ENCODE results near the gene CDH15.
A peak's percentile ranks its signal among the peaks of the same experiment; 100 is the strongest.

The CDH15 gene, protein sequence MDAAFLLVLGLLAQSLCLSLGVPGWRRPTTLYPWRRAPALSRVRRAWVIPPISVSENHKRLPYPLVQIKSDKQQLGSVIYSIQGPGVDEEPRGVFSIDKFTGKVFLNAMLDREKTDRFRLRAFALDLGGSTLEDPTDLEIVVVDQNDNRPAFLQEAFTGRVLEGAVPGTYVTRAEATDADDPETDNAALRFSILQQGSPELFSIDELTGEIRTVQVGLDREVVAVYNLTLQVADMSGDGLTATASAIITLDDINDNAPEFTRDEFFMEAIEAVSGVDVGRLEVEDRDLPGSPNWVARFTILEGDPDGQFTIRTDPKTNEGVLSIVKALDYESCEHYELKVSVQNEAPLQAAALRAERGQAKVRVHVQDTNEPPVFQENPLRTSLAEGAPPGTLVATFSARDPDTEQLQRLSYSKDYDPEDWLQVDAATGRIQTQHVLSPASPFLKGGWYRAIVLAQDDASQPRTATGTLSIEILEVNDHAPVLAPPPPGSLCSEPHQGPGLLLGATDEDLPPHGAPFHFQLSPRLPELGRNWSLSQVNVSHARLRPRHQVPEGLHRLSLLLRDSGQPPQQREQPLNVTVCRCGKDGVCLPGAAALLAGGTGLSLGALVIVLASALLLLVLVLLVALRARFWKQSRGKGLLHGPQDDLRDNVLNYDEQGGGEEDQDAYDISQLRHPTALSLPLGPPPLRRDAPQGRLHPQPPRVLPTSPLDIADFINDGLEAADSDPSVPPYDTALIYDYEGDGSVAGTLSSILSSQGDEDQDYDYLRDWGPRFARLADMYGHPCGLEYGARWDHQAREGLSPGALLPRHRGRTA

DNA sequence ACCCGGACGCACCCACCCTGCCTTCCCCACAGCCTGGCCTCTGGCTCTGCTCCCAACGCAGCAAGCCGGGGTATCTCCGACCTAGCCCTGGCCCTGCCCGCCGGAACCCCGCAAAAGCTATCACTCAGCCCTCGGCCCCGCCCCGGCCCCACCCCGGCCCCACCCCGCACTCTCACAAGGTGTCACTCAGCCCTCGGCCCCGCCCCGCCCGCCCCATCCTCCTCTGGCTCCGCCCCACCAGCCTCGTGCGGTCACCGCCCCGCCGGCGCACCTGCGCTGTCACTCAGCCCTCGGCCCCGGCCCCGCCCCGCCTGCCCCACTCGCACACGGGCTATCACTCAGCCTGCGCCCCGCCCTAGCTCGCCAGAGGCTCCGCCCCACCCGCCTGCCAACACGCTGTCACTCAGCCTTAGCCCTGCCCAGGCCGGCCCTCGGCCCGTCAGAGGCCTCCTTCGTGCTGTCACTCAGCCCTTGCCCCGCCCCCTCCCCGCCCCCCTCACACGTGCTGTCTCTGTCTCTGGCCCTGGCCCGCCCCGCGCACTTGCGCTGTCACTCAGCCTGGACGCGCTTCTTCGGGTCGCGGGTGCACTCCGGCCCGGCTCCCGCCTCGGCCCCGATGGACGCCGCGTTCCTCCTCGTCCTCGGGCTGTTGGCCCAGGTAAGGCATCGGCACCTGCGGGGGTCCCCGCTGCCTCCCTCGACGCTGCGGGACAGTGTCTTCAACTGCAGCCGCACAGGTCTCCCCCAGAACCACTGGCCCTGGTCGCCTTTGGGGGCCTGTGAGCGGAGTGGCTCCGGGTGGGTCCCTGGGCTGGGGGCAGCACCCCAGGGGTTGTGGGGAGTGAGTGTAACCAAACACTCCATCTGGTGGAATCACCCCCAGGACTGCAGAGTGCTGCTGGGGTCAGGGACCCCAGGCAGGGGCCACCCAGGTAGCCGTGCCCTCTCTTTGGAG, at the start of gene CDH15:
Gene CDH15, plus strand, starts transcription at position 533 of the 955 bp plus-strand sequence. Its CDS starts 84 bp downstream, at position 617.
- peak; percentile 28 for DNase-seq

DNA sequence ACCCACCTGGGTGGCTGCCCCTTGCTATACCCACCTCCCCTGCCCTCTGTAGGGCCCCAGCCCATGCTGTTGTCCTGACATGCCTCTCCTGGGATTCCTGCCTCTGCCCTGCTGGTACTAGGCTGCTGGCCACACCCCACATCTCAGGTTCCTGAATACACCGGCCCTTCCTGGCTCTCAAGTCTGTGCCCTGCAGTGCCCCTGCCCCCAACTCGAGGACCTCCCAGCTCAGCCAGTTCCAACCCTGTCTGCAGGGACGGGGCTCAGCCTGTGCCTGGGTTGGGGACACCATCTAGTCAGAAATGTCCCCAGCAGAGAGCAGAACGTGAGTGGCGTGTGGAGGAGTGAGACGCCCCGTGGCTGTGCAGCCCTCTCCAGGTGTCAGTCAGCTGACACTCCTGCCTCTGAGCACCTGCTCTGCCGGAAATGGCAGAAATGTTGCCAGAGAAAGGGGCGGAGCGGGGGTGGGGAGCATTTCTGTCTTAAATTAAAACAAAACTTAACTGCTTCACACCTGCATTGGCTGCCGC, 49.2 kb upstream of the CDH15 start:
- DNase-seq = no peak

DNA sequence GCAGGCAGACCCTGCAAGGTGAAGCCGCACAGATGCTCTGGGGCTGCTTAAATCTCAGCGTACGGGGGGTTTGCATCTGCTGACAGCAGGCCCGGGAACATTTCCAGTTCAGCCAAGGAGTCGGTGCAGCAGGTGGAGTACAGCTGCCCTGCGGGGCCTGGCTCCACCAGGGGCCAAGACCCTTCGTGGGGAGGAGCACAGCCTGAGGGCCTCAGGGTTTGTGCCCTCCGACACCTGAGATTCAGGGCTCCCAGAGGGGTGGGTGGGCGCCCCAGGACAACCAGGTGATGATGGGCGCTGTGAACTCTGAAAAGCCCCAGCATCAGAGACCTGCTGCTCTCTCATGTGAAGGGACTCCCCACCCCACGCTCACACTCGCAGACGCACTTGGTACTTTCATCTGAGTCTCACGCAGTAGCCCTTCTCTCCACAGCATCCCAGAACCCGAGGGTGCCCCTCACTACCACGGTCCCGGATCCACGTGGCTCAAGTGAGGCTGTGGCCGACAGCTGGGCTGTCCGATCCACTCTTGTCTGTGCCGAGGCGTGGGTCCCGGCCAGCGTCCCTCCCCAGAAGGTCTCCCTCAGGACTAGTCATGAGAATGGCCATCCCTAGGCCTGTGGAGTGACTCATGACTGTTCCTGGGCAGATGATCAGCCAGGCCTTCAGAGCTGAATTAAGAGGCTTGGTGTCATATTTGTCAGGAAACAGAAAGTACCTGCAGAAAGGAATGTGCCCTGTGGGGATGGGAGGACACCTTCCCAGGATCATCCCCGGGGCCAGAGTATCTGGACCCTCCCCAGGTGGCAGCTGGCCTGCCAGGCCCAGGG, 48.3 kb upstream of the CDH15 start:
- no peak for DNase-seq

DNA sequence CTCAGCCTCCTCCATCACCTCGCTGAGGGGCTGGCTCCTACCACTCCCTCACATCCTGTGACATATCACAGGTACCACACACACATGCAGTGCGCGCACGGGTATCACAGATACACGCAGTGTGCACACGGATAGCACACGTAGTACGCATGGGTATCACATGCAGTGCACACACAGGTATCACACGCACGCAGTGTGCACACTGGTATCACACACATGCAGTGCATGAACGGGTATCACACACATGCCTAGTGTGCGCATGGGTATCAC, 47.8 kb upstream of the CDH15 start:
- DNase-seq = no peak

DNA sequence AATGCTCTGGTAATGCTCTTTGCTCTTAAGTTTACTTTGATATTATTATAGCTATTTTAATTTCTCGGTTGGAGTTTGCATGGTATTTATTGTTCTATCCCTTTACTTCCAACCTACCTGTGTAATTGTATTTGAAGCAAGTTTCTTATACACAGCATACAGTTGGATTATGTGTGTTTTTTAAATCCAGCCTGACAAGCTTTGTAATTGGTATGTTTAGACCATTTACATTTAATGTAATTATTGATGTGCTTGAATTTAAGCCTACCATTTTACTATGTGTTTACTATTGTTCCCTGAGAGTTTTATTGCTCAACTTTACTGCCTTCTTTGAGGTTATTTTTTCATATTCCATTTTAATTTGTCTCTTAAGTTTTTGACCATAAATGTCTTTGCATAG, 42.2 kb upstream of the CDH15 start:
- DNase-seq = no peak

DNA sequence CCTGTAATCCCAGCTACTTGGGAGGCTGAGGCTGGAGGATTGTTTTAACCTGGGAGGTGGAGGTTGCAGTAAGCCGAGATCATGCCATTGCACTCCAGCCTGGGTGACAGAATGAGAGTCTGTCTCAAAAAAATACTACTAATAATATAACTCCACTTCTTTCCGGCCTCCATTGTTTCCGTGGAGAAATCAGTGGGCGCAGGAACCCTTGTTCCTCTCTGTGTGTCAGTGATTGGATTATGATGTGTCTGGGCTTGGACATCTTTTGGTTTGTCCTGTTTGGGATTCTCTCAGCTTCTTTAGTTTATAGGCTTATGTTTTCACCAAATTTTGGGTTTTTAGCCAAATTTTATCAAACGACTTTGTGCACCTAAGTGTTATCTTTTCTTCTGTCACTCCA, 41.1 kb upstream of the CDH15 start:
- DNase-seq = no peak

DNA sequence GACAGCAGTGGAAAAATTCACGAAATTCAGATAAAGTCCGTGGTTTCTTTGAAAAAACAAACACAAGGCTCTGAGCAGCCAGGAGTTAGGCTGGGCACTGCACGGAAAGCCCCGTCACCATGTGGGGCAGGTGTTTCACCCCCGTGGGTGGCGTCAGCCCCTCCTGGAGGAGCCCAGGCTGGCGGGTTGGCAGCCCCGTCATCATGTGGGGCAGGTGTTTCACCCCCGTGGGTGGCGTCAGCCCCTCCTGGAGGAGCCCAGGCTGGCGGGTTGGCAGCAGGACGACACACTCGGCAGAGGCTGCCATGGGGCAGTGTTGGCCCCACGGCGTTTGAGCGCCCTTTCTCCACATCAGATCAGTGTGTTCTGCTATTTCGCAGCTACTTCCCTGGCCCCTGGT, 39.8 kb upstream of the CDH15 start:
- no peak for DNase-seq

DNA sequence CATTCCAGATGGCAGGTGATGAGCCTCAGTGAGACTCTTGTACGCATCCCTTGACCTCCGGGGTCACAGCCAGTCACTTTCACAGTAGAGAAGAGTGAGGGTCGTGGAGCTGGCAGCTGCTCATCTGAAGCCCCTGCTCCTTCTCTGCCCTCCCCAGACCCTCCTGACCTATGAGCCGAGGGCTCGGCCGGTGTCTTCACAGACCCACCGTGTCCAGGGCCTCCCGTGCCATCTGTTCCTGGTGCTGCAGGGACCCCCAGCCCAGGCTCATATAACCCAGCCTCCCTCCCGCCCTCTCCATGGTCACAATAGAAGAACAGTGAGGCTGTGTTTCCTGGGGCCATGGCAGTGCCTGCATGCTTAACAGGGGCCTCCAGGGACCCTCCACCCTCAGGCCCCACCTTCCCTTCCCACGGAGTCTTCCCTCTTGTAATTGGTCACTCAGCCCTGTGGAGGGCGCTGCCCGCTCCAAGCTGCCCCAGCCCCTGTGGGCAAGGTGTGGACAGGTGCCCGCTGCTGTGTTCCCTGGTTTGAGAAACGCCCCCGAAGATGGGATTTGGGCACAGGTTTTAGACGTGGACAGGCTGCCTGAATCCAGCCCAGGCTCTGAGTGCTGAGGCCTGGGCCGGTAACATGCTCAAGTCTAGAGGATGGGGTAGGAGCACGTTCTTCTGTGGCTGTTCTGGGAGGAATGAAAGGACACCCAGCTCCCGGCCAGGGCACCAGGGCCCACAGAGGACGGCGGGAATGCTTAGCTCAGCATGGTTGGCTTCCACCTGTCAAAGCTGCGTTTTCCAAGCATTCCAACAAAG, 39.1 kb upstream of the CDH15 start:
- DNase-seq = no peak

DNA sequence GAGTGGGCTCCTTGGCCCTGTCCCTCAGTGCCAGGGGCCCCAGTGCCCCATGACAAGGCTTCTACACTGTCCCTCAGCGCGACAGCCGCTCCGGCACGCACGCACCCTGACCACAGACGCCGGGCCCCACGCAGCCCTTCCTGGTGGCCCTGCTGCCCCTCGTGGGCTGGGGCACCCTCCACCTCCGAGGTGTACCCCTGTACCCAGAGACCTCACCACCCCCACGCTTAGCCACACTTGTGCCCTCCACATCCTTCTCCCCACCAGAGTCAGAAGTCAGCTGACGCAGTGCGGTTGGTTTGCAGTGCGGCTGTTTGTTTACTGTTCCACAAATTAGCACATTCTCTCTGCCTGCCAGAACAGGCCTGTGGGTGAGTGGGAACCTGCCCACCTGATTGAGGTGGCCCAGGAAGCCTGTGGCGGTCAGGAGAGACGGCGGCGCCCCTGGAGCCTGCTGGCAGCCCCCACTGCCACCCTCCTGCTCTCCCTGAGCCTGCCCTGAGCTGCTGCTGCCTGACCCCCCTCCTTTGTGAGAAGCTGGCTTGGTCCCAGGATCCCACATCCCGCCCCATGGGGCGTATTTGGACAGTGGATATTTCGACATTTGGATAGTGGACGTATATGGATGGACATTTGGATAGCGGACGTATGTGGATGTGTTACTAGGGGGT, 38.0 kb upstream of the CDH15 start:
- no peak for DNase-seq

DNA sequence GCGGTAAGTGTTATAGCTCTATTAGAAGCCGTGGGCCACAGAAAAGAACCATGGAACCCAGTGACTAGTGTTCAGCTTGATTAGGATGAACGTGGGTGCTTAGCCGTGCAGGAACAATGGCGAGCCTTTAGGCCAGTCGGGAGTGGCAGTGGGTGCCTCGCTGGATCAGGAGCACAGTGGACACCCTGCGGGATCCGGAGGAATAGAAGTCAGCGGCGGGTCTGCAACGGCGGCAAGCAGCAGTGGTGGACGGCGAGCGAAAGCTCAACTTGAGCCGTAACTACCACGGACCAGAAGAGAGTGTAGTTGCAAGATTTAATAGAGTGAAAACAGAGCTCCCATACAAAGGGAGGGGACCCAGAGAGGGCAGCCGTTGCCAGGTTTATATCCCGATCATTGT, 37.3 kb upstream of the CDH15 start:
- no peak for DNase-seq

DNA sequence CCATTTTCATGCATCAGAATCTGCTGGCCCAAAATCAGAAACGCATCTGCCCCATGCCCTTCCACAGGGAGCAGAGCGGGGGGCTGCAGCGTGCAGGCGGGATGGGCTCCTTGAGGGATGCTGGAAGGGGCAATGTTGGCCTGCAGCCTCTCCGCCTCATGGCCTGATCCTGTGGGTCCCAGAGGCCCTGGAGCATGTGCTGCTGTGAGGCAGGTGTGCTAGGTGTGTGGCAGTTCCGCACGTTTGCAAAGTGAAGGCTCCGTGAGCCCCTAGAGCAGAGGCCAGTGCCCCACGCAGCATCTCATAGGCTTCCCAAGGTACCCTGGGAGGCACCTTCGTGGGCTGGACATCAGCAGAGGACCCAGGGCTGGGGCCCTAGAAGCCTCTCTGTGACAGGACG, 36.4 kb upstream of the CDH15 start:
- no peak for DNase-seq

DNA sequence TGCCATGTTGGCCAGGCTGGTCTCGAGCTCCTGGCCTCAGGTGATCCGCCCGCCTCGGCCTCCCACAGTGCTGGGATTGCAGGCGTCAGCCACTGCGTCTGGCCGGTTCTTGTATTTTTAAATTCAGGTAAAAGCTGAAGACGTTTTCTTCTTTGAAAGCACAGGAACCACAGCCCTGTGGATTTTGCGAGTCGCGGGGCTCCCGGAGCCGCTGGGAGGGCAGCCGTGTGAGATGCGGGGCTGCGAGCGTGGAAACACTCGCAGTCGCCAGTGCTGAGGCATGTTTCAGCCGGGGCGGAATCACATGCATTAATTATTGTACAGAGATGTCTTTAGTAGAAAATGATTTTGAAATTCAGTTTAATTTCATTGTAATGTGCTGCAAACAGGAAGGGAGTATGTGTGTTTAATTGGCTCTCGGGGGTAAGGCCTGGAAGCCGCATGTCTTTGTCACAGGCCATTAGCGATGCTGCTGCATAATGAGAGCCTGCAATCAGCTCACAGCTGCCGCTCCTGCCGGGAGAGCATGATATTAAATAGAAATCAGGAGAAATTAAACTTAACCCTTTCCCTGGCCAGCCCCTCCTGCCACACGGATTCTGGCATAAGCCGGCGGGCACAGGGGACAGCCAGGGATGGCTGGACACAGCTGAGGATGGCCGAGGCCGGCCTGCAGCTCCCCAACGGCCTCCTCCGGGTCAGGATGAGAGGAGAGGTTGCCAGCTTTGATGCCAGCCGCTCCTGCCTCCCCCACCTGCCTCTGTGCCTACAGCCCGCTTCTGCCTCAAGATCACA, 35.4 kb upstream of the CDH15 start:
- no peak for DNase-seq

DNA sequence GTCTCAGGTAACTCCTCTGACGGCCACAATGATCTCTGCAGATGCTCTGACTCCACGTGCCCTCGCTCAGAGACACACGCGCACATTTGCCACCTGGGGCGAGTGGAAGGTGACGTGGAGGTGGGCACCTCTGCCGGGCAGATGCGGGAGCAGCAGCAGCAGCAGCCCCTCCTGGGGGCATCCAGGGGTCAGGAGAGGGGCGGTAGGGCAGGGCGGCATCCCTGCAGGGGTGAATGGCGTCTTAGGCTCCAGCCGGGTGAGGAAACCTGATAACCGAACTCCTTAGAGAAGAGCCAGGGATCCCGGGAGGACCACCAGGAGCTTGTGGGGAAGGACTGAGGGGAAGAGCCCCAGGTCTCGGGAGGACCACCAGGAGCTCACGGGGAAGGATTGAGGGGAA, 34.6 kb upstream of the CDH15 start:
- DNase-seq = no peak

DNA sequence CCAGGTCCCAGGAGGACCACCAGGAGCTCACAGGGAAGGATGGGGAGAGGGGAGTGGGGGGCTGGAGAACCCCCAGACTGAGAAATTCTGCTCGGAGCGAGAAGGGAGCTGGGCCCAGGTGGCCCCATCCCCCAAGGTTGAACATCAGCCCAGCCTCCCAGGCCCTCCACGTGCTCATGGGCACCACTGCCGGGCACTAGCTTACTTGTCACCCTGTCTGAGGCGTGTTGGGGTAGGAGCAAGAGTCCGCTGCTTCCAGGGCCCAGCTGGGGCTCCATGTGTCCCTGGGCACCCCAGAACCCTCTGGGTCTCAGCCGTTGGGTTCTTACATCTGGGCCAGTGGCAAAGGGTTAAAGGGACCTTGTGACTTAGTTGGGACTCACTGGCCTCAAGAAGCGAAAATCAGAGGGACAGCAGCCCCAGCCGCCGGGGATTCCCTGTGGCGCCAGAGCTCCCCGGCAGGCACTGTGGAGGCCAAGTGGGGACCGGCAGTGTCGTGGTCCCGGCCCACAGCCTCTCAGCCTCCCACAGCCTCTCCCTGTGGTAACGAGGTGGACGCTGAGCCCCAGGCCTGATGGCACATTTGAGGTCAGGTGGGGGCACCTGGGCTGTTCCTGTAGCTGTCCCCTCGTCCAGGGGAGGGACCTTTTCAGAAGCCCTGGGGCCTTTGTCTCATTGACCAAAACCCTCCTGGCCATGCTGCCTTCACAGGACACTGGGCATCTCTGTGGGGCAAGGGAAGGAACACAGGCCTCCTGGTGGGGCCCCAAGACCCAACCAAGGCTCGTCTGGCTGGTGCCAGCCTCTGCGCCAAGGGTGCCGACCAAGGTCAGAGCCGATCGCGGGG, 33.7 kb upstream of the CDH15 start:
- no peak for DNase-seq

DNA sequence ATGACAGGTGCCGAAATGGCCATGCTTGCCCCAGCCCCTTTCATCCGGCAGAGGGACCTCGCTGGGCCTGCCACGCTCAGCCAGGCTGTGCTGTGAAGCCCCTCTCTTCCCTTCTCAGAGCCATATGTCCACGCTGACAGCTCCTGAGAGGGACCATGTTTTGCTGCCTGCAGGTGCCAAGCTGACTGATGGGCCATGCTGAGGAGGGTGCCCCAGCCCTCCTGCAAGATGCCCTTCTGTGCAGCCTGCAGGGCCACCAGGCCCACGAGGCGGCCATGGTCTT, 33.1 kb upstream of the CDH15 start:
- DNase-seq = no peak

DNA sequence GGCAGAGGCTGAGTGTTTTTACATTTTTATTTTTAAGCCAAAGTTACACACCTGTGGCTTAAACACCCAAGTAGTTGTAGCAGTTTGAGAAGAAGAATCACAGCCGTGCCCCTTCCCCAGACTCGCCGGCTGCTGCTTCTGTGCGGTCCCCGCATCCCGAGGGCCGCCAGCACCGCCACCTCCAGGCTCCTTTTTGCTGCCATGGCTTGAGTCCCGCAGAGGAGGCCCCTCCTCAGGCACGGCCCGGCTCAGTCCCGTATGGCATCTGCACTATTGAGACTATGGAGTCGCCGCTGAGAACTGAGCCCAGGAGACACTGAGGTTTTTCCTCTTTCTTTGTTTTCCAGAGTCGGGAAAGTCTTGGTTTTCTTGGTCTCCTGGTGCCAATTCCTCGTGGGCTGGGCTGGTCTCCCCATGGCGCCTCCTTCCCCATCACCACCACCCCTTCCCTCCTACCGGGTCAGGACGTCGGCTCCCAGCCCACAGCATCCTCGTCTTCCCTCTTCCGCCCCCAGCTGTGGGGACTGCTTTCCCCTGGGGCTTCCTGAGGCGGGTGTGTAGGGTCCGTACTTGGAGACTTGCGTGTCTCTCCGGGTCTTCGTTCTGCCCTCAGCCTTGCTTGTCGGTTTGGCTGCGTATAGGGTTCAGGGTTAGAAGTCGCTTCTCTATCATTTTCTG, 32.6 kb upstream of the CDH15 start:
- no peak for DNase-seq

DNA sequence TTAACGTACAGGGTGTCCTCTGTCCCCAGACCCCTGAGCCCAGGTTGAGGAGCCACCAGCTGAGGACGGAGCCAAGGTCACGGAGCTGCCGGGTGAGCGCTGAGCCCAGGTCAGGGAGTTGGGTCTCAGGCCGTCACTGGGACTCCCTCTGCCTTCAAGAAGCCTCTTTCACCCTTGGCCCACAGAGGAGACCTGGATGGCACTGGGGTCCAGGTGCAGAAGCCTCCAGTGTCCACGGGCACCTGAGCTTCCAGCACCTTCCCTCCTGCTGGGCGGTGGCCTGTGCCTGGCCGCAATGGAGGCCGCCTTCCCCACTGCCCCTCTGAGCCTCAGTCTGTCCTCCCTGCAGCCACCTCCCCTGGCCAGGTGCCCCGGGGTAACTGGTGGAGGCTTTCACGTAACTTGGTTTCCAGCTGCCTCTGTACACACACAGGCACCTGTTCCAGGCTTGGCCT, 31.6 kb upstream of the CDH15 start:
- DNase-seq = no peak

DNA sequence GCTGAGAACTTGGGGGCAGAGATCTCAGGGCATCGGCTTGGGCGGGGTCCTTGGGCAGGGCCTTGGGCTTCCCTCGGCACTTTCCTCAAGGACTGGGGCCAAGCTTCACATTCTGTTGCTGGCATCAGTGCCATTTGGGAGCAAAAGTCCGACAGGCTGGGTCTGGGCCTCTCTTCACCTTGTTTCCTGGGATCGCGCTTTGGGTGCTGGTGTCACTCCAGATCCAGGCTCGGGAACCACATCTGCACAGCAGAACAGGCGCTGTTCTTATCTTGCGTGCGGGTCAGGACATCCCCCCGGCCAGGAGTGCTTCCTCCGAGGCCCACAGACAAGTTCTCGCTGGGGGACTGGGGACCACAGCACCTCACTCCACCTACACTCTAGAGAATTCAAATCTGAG, 31.1 kb upstream of the CDH15 start:
- DNase-seq = no peak

Data from SIG-M5 (cell line).